ENCODE data around the gene CADM2.

CADM2 gene

DNA sequence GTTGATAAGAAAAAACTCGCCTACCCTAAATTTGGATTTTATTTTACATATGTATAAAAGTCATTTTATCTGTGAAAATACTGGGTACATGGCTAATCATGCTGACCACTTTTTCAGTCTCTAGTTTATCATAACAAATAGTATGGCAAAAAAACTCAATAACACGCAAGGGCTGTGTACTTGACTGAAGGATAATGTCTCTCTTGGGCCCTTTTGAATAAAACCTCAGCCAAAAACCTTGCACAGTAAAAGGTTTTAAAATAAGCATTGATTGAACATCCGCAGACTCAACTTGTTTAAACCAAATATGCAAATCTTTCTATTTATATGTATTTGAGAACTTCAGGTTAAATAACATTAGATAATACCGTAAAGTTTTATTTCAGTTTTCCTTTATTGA is 285.3 kb downstream of the CADM2 start:
- Mint-ChIP-seq H3K4me1 (ENCODE audit: low read depth) (no peaks in the 10 kb centered on the region), H3K9me3 (no peaks in the 10 kb centered on the region), H3K27ac (no peak overlapping the region), H3K36me3 (ENCODE audit: low read depth) (no peaks in the 10 kb centered on the region), H3K4me3 (no peak overlapping the region), H3K27me3 (ENCODE audit: low read depth) (no peaks in the 10 kb centered on the region)
- no peak for DNase-seq (ENCODE audit: low spot score)

DNA sequence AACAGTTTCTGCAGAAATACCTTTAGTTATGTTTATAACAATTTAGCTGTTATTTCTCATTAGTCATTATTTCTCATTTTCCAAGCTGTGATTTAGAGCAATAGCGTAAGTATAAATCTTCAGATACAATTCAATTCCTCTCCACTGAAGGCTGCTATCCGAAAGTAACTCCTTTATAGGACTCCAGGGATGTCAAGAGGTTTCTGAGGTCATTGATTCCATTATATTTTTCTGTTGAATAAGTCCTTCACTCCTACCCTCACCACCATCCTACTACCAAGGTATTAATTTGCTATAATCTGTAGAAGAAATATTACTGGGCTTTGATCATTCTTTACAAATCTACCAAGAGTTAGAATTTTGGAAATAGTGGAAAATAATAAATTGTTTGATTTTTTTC is 285.7 kb downstream of the CADM2 start:
- H3K4me1 Mint-ChIP-seq (ENCODE audit: low read depth), result no peaks in the 10 kb centered on the region
- no peaks in the 10 kb centered on the region for H3K27me3 Mint-ChIP-seq (ENCODE audit: low read depth)
- H3K36me3 Mint-ChIP-seq (ENCODE audit: low read depth), result no peaks in the 10 kb centered on the region
- no peak overlapping the region for H3K27ac Mint-ChIP-seq
- DNase-seq (ENCODE audit: low spot score), result no peak
- no peak overlapping the region for H3K4me3 Mint-ChIP-seq
- no peaks in the 10 kb centered on the region for H3K9me3 Mint-ChIP-seq

DNA sequence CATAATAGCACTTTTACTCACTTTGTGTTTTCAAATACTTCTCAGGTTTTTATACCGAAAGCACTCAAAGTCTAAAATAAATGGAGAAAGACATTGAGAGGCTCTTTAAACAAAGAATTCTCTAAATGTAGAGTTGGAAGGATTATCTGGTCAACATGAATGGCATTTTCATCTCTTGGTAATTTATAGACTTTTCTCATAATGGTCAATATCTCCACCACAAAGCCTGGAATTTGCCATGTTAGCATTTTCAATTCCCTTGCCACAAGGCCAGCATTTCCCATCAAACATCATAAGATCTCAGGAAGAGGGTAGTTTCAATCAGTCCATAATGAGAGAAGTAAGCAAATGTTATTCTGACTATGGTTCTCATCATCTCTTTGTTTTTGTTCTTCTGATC is 293.0 kb downstream of the CADM2 start:
- peaks cover 19% of the 10 kb centered on the region for H3K9me3 Mint-ChIP-seq
- no peaks in the 10 kb centered on the region for H3K36me3 Mint-ChIP-seq (ENCODE audit: low read depth)

DNA sequence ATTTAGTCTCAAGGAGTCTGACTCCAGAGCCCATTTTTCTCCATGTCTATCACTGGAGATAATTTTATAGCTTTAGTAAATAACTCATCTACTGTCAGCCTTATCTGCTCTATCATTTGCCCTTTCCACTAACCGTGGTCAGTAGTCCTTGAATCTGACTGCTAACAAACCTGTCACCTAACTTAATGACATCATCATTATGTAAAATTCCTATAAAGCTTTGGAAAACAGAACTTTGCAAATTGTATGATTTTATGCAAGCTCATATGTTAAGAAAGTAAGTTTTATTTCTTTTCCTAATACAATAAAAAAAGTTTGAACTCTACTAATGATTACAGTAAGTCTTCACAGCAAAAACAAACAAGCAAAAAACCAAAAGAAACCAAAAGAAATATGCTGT is 293.9 kb downstream of the CADM2 start:
- no peaks in the 10 kb centered on the region for H3K4me1 Mint-ChIP-seq (ENCODE audit: low read depth)
- H3K36me3 Mint-ChIP-seq (ENCODE audit: low read depth), result no peaks in the 10 kb centered on the region
- H3K27ac Mint-ChIP-seq, result no peak overlapping the region
- no peak overlapping the region for H3K4me3 Mint-ChIP-seq
- DNase-seq (ENCODE audit: low spot score), result no peak
- peaks cover 19% of the 10 kb centered on the region for H3K9me3 Mint-ChIP-seq
- no peaks in the 10 kb centered on the region for H3K27me3 Mint-ChIP-seq (ENCODE audit: low read depth)

More for the DNA sequence above, 293.0 kb downstream of the CADM2 start:
- Mint-ChIP-seq H3K4me3 (no peak overlapping the region), H3K4me1 (ENCODE audit: low read depth) (no peaks in the 10 kb centered on the region), H3K27me3 (ENCODE audit: low read depth) (no peaks in the 10 kb centered on the region), H3K27ac (no peak overlapping the region)
- no peak for DNase-seq (ENCODE audit: low spot score)

DNA sequence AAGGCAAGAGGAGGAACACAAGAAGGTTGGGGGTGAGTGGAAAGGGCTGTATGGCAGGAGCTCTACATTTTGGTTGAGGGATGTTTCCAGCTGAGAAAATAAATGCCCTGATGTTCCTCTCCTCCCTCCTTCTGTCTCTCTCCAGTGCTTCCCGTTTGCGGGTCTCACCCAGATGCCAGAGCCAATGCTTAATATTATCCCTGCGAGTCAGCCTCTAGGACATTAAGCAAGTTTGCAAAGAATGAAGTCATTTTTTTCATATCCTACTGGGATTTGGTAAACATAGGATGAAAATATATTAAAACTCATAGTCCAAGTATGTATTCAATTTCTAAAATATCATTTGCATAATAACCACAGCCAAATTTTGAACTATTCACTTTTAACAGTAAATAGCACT is 295.9 kb downstream of the CADM2 start:
- Mint-ChIP-seq H3K4me3 (no peak overlapping the region), H3K9me3 (peaks cover 30% of the 10 kb centered on the region), H3K36me3 (ENCODE audit: low read depth) (no peaks in the 10 kb centered on the region), H3K27ac (no peak overlapping the region), H3K27me3 (ENCODE audit: low read depth) (no peaks in the 10 kb centered on the region), H3K4me1 (ENCODE audit: low read depth) (no peaks in the 10 kb centered on the region)
- DNase-seq (ENCODE audit: low spot score), result no peak

DNA sequence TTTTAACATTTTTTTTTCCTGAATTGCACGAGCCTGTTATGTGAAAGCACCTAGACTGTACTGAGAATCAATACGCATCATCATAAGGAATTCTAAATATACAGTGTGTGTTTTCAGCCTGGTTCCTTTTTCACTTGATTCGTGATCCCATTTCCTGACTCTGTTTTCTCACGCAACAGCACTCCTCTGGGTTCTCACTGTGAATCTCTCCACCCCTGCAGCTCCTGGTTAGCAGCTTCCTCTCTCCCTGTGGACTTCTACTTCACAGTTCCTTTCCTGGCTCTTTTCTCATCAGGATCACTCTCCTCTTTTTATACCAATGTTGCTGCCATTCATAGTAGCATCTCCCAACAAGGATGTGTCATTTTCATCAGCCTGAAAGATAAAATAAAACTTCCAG is 297.2 kb downstream of the CADM2 start:
- peaks cover 30% of the 10 kb centered on the region for H3K9me3 Mint-ChIP-seq
- no peaks in the 10 kb centered on the region for H3K27me3 Mint-ChIP-seq (ENCODE audit: low read depth)
- H3K36me3 Mint-ChIP-seq (ENCODE audit: low read depth), result no peaks in the 10 kb centered on the region
- DNase-seq (ENCODE audit: low spot score), result no peak
- no peaks in the 10 kb centered on the region for H3K4me1 Mint-ChIP-seq (ENCODE audit: low read depth)
- no peak overlapping the region for H3K27ac Mint-ChIP-seq
- no peak overlapping the region for H3K4me3 Mint-ChIP-seq

DNA sequence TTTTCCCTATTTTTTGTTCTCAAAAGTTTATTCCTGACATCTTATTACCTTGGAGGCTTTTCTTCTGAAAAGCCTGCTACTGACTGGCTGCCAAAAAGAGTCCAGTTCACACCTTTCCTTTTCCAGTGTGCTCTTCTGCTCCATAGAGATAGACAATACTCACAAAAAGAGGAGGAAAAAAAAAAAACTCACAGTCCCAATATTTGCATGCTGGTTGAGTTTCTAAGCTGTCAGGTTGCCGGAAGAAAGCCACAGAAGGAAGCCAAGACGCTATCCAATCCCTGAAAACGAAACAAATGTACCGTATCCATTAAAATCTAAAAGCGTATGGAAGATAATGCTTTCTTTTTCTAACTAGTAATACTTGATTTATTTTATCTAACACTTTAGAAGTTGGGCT is 299.5 kb downstream of the CADM2 start:
- no peaks in the 10 kb centered on the region for H3K36me3 Mint-ChIP-seq (ENCODE audit: low read depth)
- H3K4me3 Mint-ChIP-seq, result no peak overlapping the region
- no peaks in the 10 kb centered on the region for H3K4me1 Mint-ChIP-seq (ENCODE audit: low read depth)
- H3K9me3 Mint-ChIP-seq, result peaks cover 23% of the 10 kb centered on the region
- no peak overlapping the region for H3K27ac Mint-ChIP-seq
- no peaks in the 10 kb centered on the region for H3K27me3 Mint-ChIP-seq (ENCODE audit: low read depth)
- DNase-seq (ENCODE audit: low spot score), result no peak

DNA sequence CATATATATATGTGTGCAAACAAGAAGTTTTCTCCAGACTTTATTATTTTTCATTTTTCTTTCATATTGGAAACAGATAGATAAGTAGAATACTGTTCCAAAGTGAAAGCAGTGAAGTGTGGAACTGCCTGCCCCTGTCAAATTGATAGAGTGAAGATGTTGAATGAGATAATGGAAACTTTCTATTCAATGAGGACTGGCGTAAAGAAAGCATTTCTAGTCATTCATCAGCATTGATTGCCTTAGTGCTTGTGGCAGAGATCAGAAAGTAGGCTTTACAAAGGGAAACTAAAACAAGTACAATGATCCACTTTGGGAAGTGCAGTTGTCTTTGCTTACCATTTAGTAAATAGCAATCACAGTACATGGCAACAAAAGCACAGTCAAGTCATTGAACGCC is 300.0 kb downstream of the CADM2 start:
- H3K4me3 Mint-ChIP-seq, result no peak overlapping the region
- no peaks in the 10 kb centered on the region for H3K36me3 Mint-ChIP-seq (ENCODE audit: low read depth)
- peaks cover 23% of the 10 kb centered on the region for H3K9me3 Mint-ChIP-seq
- no peaks in the 10 kb centered on the region for H3K27me3 Mint-ChIP-seq (ENCODE audit: low read depth)
- no peaks in the 10 kb centered on the region for H3K4me1 Mint-ChIP-seq (ENCODE audit: low read depth)
- DNase-seq (ENCODE audit: low spot score), result no peak
- H3K27ac Mint-ChIP-seq, result no peak overlapping the region

DNA sequence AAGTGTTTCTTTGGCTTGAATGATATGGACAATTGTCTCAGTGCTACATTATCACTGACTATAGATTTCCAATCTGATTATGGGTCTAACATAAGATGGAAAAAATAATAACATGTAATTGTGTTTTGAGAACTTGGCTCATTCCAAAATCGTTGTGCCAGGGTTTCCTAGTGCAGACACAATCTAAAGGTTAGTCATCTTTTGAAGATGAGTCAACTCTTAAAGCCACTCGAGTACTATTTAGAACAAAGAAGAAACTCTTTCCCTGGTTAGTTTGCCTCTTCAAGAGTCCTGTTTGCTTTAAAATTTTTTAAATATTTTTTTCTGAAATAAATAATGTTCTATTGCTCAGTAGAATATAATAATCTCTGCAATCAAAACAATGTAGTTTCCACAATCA is 301.0 kb downstream of the CADM2 start:
- no peaks in the 10 kb centered on the region for H3K27me3 Mint-ChIP-seq (ENCODE audit: low read depth)
- peaks cover 20% of the 10 kb centered on the region for H3K9me3 Mint-ChIP-seq
- H3K4me1 Mint-ChIP-seq (ENCODE audit: low read depth), result no peaks in the 10 kb centered on the region
- H3K4me3 Mint-ChIP-seq, result no peak overlapping the region
- no peak overlapping the region for H3K27ac Mint-ChIP-seq
- H3K36me3 Mint-ChIP-seq (ENCODE audit: low read depth), result no peaks in the 10 kb centered on the region
- DNase-seq (ENCODE audit: low spot score), result no peak

DNA sequence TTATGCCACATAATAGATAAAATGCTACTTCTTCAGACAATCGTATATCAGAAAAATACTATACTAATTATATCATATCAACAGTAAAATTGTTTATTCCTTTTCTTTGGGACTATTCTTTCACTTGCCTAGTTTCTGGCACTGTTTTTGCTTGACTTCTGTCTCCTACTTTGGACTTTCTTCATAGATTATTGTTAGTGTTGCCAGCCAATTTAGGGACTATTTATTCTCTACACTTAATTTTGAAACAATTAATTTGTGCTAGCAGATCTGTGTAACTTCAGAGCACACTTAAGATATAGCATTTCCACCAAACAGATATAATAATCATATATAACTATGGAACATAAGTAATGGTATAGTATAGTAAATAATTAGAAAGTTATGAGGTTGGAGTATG is 305.6 kb downstream of the CADM2 start:
- Mint-ChIP-seq H3K9me3 (peaks cover 11% of the 10 kb centered on the region), H3K4me3 (no peak overlapping the region), H3K4me1 (ENCODE audit: low read depth) (no peaks in the 10 kb centered on the region), H3K27ac (no peak overlapping the region), H3K27me3 (ENCODE audit: low read depth) (no peaks in the 10 kb centered on the region), H3K36me3 (ENCODE audit: low read depth) (no peaks in the 10 kb centered on the region)
- no peak for DNase-seq (ENCODE audit: low spot score)

DNA sequence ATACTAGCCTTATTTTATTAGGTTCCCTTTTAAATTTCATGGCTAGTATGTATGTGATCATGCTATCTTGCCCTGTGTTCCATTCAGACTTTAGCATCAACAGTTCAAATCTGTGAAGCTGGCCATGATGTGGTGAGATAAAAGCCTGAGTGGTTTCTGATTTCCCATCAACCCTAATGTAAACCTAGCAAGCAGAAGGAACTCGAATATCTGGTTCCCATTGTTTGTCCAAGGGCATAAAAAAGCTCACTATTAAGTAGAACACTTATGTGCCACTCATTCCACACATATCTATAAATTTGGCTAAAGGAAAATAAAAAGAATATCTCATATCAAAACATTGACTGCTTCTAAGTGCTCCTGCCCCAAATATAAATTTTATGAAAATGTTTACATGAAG is 311.7 kb downstream of the CADM2 start:
- Mint-ChIP-seq H3K36me3 (ENCODE audit: low read depth) (no peaks in the 10 kb centered on the region), H3K4me3 (no peak overlapping the region), H3K9me3 (peaks cover 11% of the 10 kb centered on the region), H3K27ac (no peak overlapping the region), H3K27me3 (ENCODE audit: low read depth) (no peaks in the 10 kb centered on the region), H3K4me1 (ENCODE audit: low read depth) (no peaks in the 10 kb centered on the region)
- DNase-seq (ENCODE audit: low spot score), result no peak

DNA sequence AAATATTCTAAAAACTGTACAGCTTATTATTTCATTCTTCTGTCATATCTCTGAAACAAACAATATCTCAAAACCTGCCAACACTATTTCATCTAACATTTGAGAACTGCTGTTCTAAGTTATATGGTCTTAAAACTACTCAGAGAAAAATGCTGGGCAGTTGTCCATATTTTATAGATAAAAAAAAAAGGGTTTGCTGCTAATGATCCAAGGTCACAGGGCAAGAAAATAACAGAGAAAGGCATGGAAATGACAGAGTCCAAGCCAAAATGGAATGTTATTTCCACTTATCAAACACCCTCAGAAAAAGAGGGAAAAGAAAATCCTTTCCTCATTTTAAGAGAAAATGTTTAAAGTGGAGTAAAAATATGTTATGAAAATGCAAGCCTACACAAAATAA is 313.1 kb downstream of the CADM2 start:
- H3K9me3 Mint-ChIP-seq, result peaks cover 8% of the 10 kb centered on the region
- no peaks in the 10 kb centered on the region for H3K4me1 Mint-ChIP-seq (ENCODE audit: low read depth)
- DNase-seq (ENCODE audit: low spot score), result no peak
- no peaks in the 10 kb centered on the region for H3K36me3 Mint-ChIP-seq (ENCODE audit: low read depth)
- H3K27ac Mint-ChIP-seq, result no peak overlapping the region
- no peaks in the 10 kb centered on the region for H3K27me3 Mint-ChIP-seq (ENCODE audit: low read depth)
- no peak overlapping the region for H3K4me3 Mint-ChIP-seq

DNA sequence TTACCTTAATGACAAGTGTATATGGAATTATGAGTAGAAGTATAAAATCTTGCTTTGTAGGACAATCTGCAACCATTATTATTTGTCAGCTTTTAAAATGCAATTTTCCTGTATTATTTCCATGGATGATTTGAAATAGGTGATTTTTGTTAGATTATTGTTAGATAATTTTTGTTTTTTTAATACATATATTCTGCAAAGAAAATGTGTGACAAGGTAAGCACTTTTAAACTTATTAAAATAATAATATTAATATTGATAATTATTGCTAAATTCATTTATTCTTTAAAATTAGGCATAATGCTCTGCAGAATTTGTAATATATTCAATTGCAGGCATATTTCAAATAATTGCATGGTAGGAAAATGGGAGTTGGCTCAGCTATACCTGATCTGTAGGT is 329.5 kb downstream of the CADM2 start:
- no peak for DNase-seq (ENCODE audit: low spot score)
- Mint-ChIP-seq H3K4me3 (no peak overlapping the region), H3K9me3 (peaks cover 14% of the 10 kb centered on the region), H3K27ac (no peak overlapping the region), H3K27me3 (ENCODE audit: low read depth) (no peaks in the 10 kb centered on the region), H3K4me1 (ENCODE audit: low read depth) (no peaks in the 10 kb centered on the region), H3K36me3 (ENCODE audit: low read depth) (no peaks in the 10 kb centered on the region)

DNA sequence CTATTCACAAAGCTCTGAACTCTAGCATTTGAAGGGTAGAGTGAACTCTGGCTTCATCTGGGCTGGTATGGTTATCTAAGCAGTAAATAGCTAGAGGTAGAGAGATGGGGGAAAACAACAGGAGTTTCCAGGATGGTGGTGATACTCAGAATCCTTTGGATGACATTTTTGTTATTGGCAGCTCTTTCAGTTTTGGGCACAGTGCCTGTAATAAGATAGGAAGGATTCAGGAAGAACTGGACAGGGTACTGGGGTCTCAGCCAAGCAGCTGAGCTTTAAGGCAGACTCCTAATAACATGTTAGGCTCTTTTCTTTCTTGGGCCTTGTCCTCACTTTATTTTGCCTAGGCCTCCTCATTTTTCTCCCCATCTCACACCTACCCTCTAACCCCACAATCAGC is 338.5 kb downstream of the CADM2 start:
- H3K36me3 Mint-ChIP-seq (ENCODE audit: low read depth), result no peaks in the 10 kb centered on the region
- H3K27ac Mint-ChIP-seq, result no peak overlapping the region
- no peaks in the 10 kb centered on the region for H3K4me1 Mint-ChIP-seq (ENCODE audit: low read depth)
- no peaks in the 10 kb centered on the region for H3K27me3 Mint-ChIP-seq (ENCODE audit: low read depth)
- H3K4me3 Mint-ChIP-seq, result no peak overlapping the region
- no peak for DNase-seq (ENCODE audit: low spot score)
- H3K9me3 Mint-ChIP-seq, result peaks cover 10% of the 10 kb centered on the region

DNA sequence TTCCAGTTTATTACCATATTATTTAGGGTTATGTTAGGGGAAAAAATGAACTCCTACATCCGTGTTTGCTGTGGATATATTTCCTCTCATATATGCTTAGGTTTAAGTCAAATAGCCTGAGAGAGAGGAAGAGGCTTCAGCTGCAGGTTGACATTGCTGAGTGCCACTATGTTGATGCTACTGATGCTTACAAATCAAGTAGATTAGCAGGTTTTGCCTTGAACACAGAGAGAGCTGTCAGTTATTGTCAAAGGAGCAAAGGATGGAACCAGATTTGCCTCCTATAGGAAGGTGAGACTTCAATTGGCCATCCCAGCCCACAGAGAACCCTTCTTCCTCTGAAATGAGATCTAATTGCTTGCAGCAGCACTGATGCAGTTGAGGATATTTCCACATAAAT is 339.2 kb downstream of the CADM2 start:
- no peak overlapping the region for H3K4me3 Mint-ChIP-seq
- H3K27ac Mint-ChIP-seq, result no peak overlapping the region
- H3K4me1 Mint-ChIP-seq (ENCODE audit: low read depth), result no peaks in the 10 kb centered on the region
- peaks cover 6% of the 10 kb centered on the region for H3K9me3 Mint-ChIP-seq
- no peaks in the 10 kb centered on the region for H3K27me3 Mint-ChIP-seq (ENCODE audit: low read depth)
- DNase-seq (ENCODE audit: low spot score), result no peak
- H3K36me3 Mint-ChIP-seq (ENCODE audit: low read depth), result no peaks in the 10 kb centered on the region

DNA sequence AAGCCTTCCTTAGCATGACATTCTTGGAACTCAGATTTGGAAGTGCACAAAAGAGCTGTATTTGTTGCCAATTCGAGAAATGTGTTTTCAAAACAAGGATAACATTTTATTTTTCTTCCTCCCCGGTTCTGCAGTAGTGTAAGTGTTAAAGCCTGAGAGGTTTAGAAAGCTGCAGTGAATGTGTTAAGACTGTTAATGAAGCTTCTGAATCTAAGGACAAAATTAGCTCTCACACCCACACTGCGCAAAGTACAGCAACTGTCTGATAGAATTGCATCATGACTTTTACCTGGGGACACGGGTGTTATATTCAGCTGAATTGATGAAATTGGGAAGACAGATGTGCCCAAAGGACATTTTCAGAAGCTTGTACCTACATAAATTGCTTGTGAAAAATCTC is 344.4 kb downstream of the CADM2 start:
- Mint-ChIP-seq H3K27me3 (ENCODE audit: low read depth) (no peaks in the 10 kb centered on the region), H3K36me3 (ENCODE audit: low read depth) (no peaks in the 10 kb centered on the region), H3K27ac (no peak overlapping the region), H3K4me1 (ENCODE audit: low read depth) (no peaks in the 10 kb centered on the region), H3K4me3 (no peak overlapping the region), H3K9me3 (peaks cover 6% of the 10 kb centered on the region)
- no peak for DNase-seq (ENCODE audit: low spot score)

Data from T-helper 2 cell treated with Interferon-gamma antibody and Interleukin-4, amounts not matched to agents 5 μg/mL and 100 μg/mL, for 36 hours (primary cell).